IMR-90 (cell line): Measurements from ENCODE around the gene TRPC4. TPM values are rescaled to one million over a fixed set of nuclear protein-coding genes. Genes with fewer than 3 reads are reported as not detected.

Experiments
- ATAC-seq: fragments of 200-7000 bp; cut with Tn5 transposase; 2 replicates; pipeline ENCODE4 v1.9.1; 2020; ENCODE audit warnings: low read depth, mild to moderate bottlenecking, moderate library complexity
- BruUV-seq: library from RNA; stranded (reverse); fragments of 400-500 nt; replicated peaks from 2 replicates; lab custom pipeline; 2021; lab: Mats Ljungman, UMichigan
- CTCF ChIA-PET: fragments of 300-600 bp; formaldehyde crosslinking; extraction: SDS; loops from one replicate; lab custom pipeline; 2021; ENCODE audit warnings: antibody characterized with exemption; lab: Yijun Ruan, JAX
- POLR2A ChIA-PET: fragments of 300-600 bp; sonication (Branson Sonifier 250); formaldehyde crosslinking; loops from one replicate; lab custom pipeline; 2022; ENCODE audit warnings: antibody characterized with exemption; ENCODE audit not compliant: unreplicated experiment; lab: Charles Lee
- DNase-seq: peaks from one replicate; pipeline ENCODE4 v3.0.0; 2013
- H2AFZ ChIP-seq: replicated peaks from 2 replicates; pipeline ENCODE3; 2013; ENCODE audit warnings: low read length, mild to moderate bottlenecking; ENCODE audit not compliant: poor library complexity
- H2AK5ac ChIP-seq: 2 replicates; pipeline ENCODE4 v1.6.1; 2013; ENCODE audit warnings: low read depth, low read length, inconsistent platforms
- H2AK9ac ChIP-seq: replicated peaks from 2 replicates; pipeline ENCODE3; 2013; ENCODE audit warnings: mild to moderate bottlenecking, low read depth, low read length, moderate library complexity; ENCODE audit not compliant: poor library complexity
- H2BK120ac ChIP-seq: 2 replicates; pipeline ENCODE4 v1.6.1; 2013; ENCODE audit warnings: low read depth, low read length, inconsistent platforms
- H2BK15ac ChIP-seq: 3 replicates; pipeline ENCODE4 v1.6.1; 2013; ENCODE audit warnings: low read depth, low read length, inconsistent platforms
- H2BK20ac ChIP-seq: 2 replicates; pipeline ENCODE4 v1.6.1; 2013; ENCODE audit warnings: low read depth, mild to moderate bottlenecking, inconsistent platforms, low read length, moderate library complexity
- H2BK5ac ChIP-seq: 2 replicates; pipeline ENCODE4 v1.6.1; 2013; ENCODE audit warnings: mild to moderate bottlenecking, low read depth, low read length, inconsistent platforms; ENCODE audit not compliant: poor library complexity, severe bottlenecking
- H3K14ac ChIP-seq: replicated peaks from 2 replicates; pipeline ENCODE4 v1.6.1; 2013; ENCODE audit warnings: low read depth, low read length, inconsistent platforms
- H3K18ac ChIP-seq: 2 replicates; pipeline ENCODE4 v1.6.1; 2013; ENCODE audit warnings: low read depth, low read length, control low read depth
- H3K23ac ChIP-seq: 2 replicates; pipeline ENCODE4 v1.6.1; 2013; ENCODE audit warnings: low read depth, low read length, inconsistent platforms
- H3K27ac ChIP-seq: 2 replicates; pipeline ENCODE4 v1.5.1; 2013; ENCODE audit warnings: mild to moderate bottlenecking, control low read depth, low read length; ENCODE audit not compliant: insufficient read depth
- H3K27me3 ChIP-seq: 2 replicates; pipeline ENCODE4 v1.6.1; 2013; ENCODE audit warnings: low read length; ENCODE audit not compliant: control insufficient read depth, insufficient read depth
- H3K36me3 ChIP-seq: 2 replicates; pipeline ENCODE4 v1.6.1; 2013; ENCODE audit warnings: low read length, mixed read lengths; ENCODE audit not compliant: control insufficient read depth, insufficient read depth
- H3K4ac ChIP-seq: 2 replicates; pipeline ENCODE4 v1.6.1; 2013; ENCODE audit warnings: low read depth, low read length, inconsistent platforms
- H3K4me1 ChIP-seq: 2 replicates; pipeline ENCODE4 v1.6.1; 2013; ENCODE audit warnings: low read length, mixed read lengths; ENCODE audit not compliant: control insufficient read depth, insufficient read depth
- H3K4me2 ChIP-seq: 2 replicates; pipeline ENCODE4 v1.6.1; 2013; ENCODE audit warnings: low read depth, mild to moderate bottlenecking, control low read depth, low read length, moderate library complexity
- H3K4me3 ChIP-seq: 2 replicates; pipeline ENCODE4 v1.5.1; 2013; ENCODE audit warnings: low read depth, mild to moderate bottlenecking, control low read depth, low read length, moderate library complexity; ENCODE audit not compliant: insufficient read depth
- H3K56ac ChIP-seq: 2 replicates; pipeline ENCODE4 v1.6.1; 2013; ENCODE audit warnings: low read length, inconsistent platforms; ENCODE audit not compliant: insufficient read depth; ENCODE audit errors: extremely low read depth
- H3K79me1 ChIP-seq, 2 experiments: 2 replicates each; pipeline ENCODE4 v1.6.1; 2013; ENCODE audit warnings: low read length in 2 of 2, inconsistent platforms in 1 of 2, low read depth in 1 of 2
- H3K9ac ChIP-seq: 2 replicates; pipeline ENCODE4 v1.6.1; 2013; ENCODE audit warnings: low read depth, low read length, control low read depth
- H3K9me1 ChIP-seq: 2 replicates; pipeline ENCODE4 v1.6.1; 2013; ENCODE audit warnings: low read length, inconsistent platforms; ENCODE audit not compliant: insufficient read depth
- H3K9me3 ChIP-seq: 2 replicates; pipeline ENCODE4 v1.6.1; 2013; ENCODE audit warnings: low read length; ENCODE audit not compliant: control insufficient read depth, insufficient read depth
- H4K20me1 ChIP-seq: 2 replicates; pipeline ENCODE4 v1.6.1; 2013; ENCODE audit warnings: low read length, inconsistent platforms; ENCODE audit not compliant: insufficient read depth
- H4K5ac ChIP-seq: 2 replicates; pipeline ENCODE4 v1.6.1; 2013; ENCODE audit warnings: mild to moderate bottlenecking, low read depth, low read length, control low read depth
- H4K8ac ChIP-seq, 2 experiments: 2 replicates each; pipeline ENCODE4 v1.6.1; 2013; ENCODE audit warnings: low read depth in 2 of 2, low read length in 2 of 2, control low read depth in 1 of 2, inconsistent platforms in 1 of 2
- H4K91ac ChIP-seq: 2 replicates; pipeline ENCODE4 v1.6.1; 2013; ENCODE audit warnings: low read depth, low read length, inconsistent platforms; ENCODE audit not compliant: insufficient read depth
- BHLHE40 ChIP-seq: fragments of 150-350 bp; IDR thresholded peaks from 2 replicates; pipeline ENCODE4 v1.6.1; 2016; ENCODE audit warnings: mild to moderate bottlenecking, low read depth, low read length
- CEBPB ChIP-seq: IDR thresholded peaks from 2 replicates; pipeline ENCODE4 v1.6.1; 2012; ENCODE audit warnings: low read depth, low read length, improper control_type of control experiment
- CHD1 ChIP-seq: IDR thresholded peaks from 2 replicates; pipeline ENCODE4 v1.6.1; 2012; ENCODE audit warnings: low read depth, low read length, improper control_type of control experiment
- CTCF ChIP-seq: conservative IDR thresholded peaks from 2 replicates; pipeline ENCODE4 v1.5.1; 2012; ENCODE audit warnings: mild to moderate bottlenecking, low read depth, low read length, improper control_type of control experiment
- ELK1 ChIP-seq: fragments of 150-350 bp; IDR thresholded peaks from 2 replicates; pipeline ENCODE4 v1.6.1; 2016; ENCODE audit warnings: low read depth, mild to moderate bottlenecking, low read length, moderate library complexity, borderline replicate concordance
- FOS ChIP-seq: fragments of 150-350 bp; IDR thresholded peaks from 2 replicates; pipeline ENCODE4 v1.6.1; 2016; ENCODE audit warnings: low read depth, low read length
- MAFK ChIP-seq: IDR thresholded peaks from 2 replicates; pipeline ENCODE4 v1.6.1; 2012; ENCODE audit warnings: low read depth, low read length, improper control_type of control experiment
- MAZ ChIP-seq: IDR thresholded peaks from 2 replicates; pipeline ENCODE4 v1.6.1; 2012; ENCODE audit warnings: low read depth, mild to moderate bottlenecking, low read length, improper control_type of control experiment, moderate library complexity, borderline replicate concordance
- MXI1 ChIP-seq: IDR thresholded peaks from 2 replicates; pipeline ENCODE4 v1.6.1; 2012; ENCODE audit warnings: low read depth, mild to moderate bottlenecking, low read length, moderate library complexity, borderline replicate concordance
- NFE2L2 ChIP-seq: fragments of 150-350 bp; IDR thresholded peaks from 2 replicates; pipeline ENCODE4 v1.6.1; 2016; ENCODE audit warnings: low read depth, mild to moderate bottlenecking, low read length
- POLR2A ChIP-seq: IDR thresholded peaks from 2 replicates; pipeline ENCODE4 v1.6.1; 2012; ENCODE audit warnings: mild to moderate bottlenecking, low read depth, low read length
- RAD21 ChIP-seq: IDR thresholded peaks from 2 replicates; pipeline ENCODE4 v1.6.1; 2012; ENCODE audit warnings: low read length, improper control_type of control experiment
- RCOR1 ChIP-seq: IDR thresholded peaks from 2 replicates; pipeline ENCODE4 v1.6.1; 2012; ENCODE audit warnings: mild to moderate bottlenecking, low read length, improper control_type of control experiment; ENCODE audit not compliant: insufficient replicate concordance
- RFX5 ChIP-seq: IDR thresholded peaks from 2 replicates; pipeline ENCODE4 v1.8.0; 2012; ENCODE audit warnings: low read depth, mild to moderate bottlenecking, low read length, moderate library complexity
- SMC3 ChIP-seq: fragments of 150-350 bp; IDR thresholded peaks from 2 replicates; pipeline ENCODE4 v1.6.1; 2016; ENCODE audit warnings: low read depth, mild to moderate bottlenecking, antibody characterized with exemption, low read length, moderate library complexity
- WGBS, 2 experiments: methylation state at CpG; one replicate each; pipeline versions ENCODE4 v1.1.5 to v1.1.7; 2013; ENCODE audit warnings: missing lambda C conversion rate in 2 of 2; ENCODE audit not compliant: insufficient read length in 1 of 2; ENCODE audit errors: extremely low coverage in 2 of 2; 5-methylcytosine and 5-hydroxymethylcytosine counted together
- dilution Hi-C: fragments of 300-500 bp; cut with HindIII; formaldehyde crosslinking; loops from one replicate; pipeline ENCODE4 v1.14.3; 2018; ENCODE audit warnings: low sequenced_read_pairs; ENCODE audit not compliant: unreplicated experiment
- in situ Hi-C: fragments of 300-500 bp; cut with MboI; formaldehyde crosslinking; loops from 3 replicates; pipeline ENCODE4 v1.14.3; 2019; ENCODE audit warnings: low sequenced_read_pairs, inconsistent platforms, mixed read lengths
- intact Hi-C: fragments of 100-400 bp; cut with micrococcal nuclease; formaldehyde crosslinking; loops from 2 replicates; pipeline ENCODE4 v1.10.0; 2022
- polyA plus RNA-seq, 3 experiments: library from polyadenylated mRNA; depleted of rRNA; stranded (reverse); fragments of >200 nt; gene quantifications; 2 replicates each; pipeline ENCODE4 v1.2.3, GENCODE V29; 2012; ENCODE audit warnings: low replicate concordance in 1 of 3
- total RNA-seq: library from RNA; depleted of rRNA; stranded (reverse); fragments of >200 nt; gene quantifications from 2 replicates; pipeline ENCODE4 v1.2.3, GENCODE V29; 2012
- TF ChIP-seq, protein P1 (sequence below): fragments of 150-350 bp; IDR thresholded peaks from 2 replicates; pipeline ENCODE4 v1.6.1; 2017; ENCODE audit warnings: mild to moderate bottlenecking, antibody characterized with exemption, low read length, low read depth

The TRPC4 gene
- total and polyA plus RNA-seq, 2 of the 4 experiments (the other 2 are of a cell fraction), result 1.9 to 5.2 TPM

DNA sequence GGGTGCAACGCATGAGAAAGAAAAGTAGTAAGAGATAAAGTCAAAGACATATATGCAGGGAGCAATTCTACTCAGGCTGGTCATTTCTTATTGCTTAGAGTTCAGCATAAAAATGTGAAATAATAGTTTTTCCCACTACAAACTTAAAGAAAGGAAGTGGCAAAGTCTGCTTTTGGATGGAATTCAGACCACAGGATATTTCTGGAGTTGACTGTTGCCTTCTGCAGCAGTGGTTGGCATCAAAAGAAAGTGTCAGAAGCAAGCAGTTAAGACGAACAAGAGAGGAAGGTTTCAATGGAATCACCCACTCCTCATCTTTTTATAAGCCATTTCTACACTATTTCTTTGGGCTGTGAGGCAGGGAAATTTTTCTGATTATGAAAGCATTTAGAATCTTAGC lies 36.2 kb upstream of the TRPC4 start:
- DNase-seq (no peak), ATAC-seq (no peak)
- no peak overlapping the region for H3K4ac ChIP-seq
- no peak overlapping the region for H2BK120ac ChIP-seq
- BruUV-seq, result no TSS peak
- no CpG with 5 or more reads among the region's 2 CpGs for WGBS, 2 experiments
- no peak overlapping the region for H3K56ac ChIP-seq
- dilution Hi-C loops (no loop called here), intact Hi-C loops (no loop called here), in situ Hi-C loops (no loop called here)
- H2BK15ac ChIP-seq, result no peak overlapping the region
- no peak overlapping the region for H3K23ac ChIP-seq
- H2BK20ac ChIP-seq, result no peak overlapping the region
- no peak overlapping the region for H4K8ac ChIP-seq
- no peaks in the 10 kb centered on the region for H3K9me3 ChIP-seq
- H2AFZ ChIP-seq, result no peak overlapping the region
- H2AK5ac ChIP-seq, result no peak overlapping the region
- H3K4me1 ChIP-seq, result no peaks in the 10 kb centered on the region
- CTCF ChIA-PET, result no interaction called here
- no peak overlapping the region for H3K9ac ChIP-seq
- H2BK5ac ChIP-seq, result no peak overlapping the region
- no peak overlapping the region for H2AK9ac ChIP-seq
- POLR2A ChIA-PET, result no interaction called here
- TF ChIP-seq ELK1 (no peak), RFX5 (no peak), CHD1 (no peak), POLR2A (no peak), MAFK (no peak), RCOR1 (no peak), SMC3 (no peak), CEBPB (no peak), CTCF (no peak), RAD21 (no peak), MXI1 (no peak), FOS (no peak), BHLHE40 (no peak), NFE2L2 (no peak), MAZ (no peak)
- TF ChIP-seq, protein P1, sequence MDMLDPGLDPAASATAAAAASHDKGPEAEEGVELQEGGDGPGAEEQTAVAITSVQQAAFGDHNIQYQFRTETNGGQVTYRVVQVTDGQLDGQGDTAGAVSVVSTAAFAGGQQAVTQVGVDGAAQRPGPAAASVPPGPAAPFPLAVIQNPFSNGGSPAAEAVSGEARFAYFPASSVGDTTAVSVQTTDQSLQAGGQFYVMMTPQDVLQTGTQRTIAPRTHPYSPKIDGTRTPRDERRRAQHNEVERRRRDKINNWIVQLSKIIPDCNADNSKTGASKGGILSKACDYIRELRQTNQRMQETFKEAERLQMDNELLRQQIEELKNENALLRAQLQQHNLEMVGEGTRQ, result no peak
- H3K79me1 ChIP-seq, result no peaks in the 10 kb centered on the region
- no peak overlapping the region for H3K4me2 ChIP-seq
- H4K5ac ChIP-seq, result no peak overlapping the region
- H4K91ac ChIP-seq, result no peak overlapping the region
- no peak overlapping the region for H3K14ac ChIP-seq
- H3K9me1 ChIP-seq, result no peaks in the 10 kb centered on the region
- no peaks in the 10 kb centered on the region for H4K20me1 ChIP-seq
- H3K4me3 ChIP-seq, result no peak overlapping the region
- H3K27ac ChIP-seq, result no peak overlapping the region
- H3K36me3 ChIP-seq, result no peaks in the 10 kb centered on the region
- no peaks in the 10 kb centered on the region for H3K27me3 ChIP-seq
- no peak overlapping the region for H3K18ac ChIP-seq
